ENCODE results near the gene FAP. TPM values are rescaled to one million over a fixed set of nuclear protein-coding genes. Genes with fewer than 3 reads are reported as not detected.

FAP gene
- total and polyA plus RNA-seq, 3 donors from 2014 or later = 1.2 to 5.6 (median 2.6) TPM

- intact Hi-C loops (cut with DNase I; ENCODE audit: low total_unique reads) = no loop called here
- Histone ChIP-seq H3K27ac (no peak overlapping the region), H3K36me3 (ENCODE audit: low read depth, missing control alignments) (no peaks in the 10 kb centered on the region)
Observed at GRCh38 chr2:162155093-162155492, 88.2 kb downstream of the FAP start.

GRCh38 chr2:162153608-162154224 lies 89.5 kb downstream of the FAP start:
- WGBS, 2 donors = 24 to 29% methylated on average over 5 of the region's 5 CpGs
- DNase-seq = peak; percentile 60
- no peaks in the 10 kb centered on the region for H3K4me1 ChIP-seq
- H3K9me3 ChIP-seq = no peaks in the 10 kb centered on the region
- intact Hi-C loops (cut with DNase I; ENCODE audit: low total_unique reads) = no loop called here
- no peaks in the 10 kb centered on the region for H3K36me3 ChIP-seq (ENCODE audit: low read depth, missing control alignments)
- TF ChIP-seq POLR2A (IDR thresholded peaks at IDR 0.05) (no peak), CTCF (IDR thresholded peaks at IDR 0.05) (peak in 1 of 3 experiments; percentile 19)
- no peak overlapping the region for H3K27ac ChIP-seq
- H3K27me3 ChIP-seq = no peaks in the 10 kb centered on the region
- no peak overlapping the region for H3K4me3 ChIP-seq

More at GRCh38 chr2:162155093-162155492, 88.2 kb downstream of the FAP start:
- no peaks in the 10 kb centered on the region for H3K4me1 ChIP-seq
- H3K27me3 ChIP-seq = no peaks in the 10 kb centered on the region
- TF ChIP-seq CTCF (IDR thresholded peaks at IDR 0.05) (no peak), POLR2A (IDR thresholded peaks at IDR 0.05) (no peak)
- H3K4me3 ChIP-seq = no peak overlapping the region
- 74 to 91% methylated on average over 3 of the region's 3 CpGs for WGBS, 2 donors
- no peaks in the 10 kb centered on the region for H3K9me3 ChIP-seq
- DNase-seq = no peak

GRCh38 chr2:162152147-162152546 lies 91.1 kb downstream of the FAP start, which contains the start of gene GCG:
Gene GCG (minus strand): TSS chr2:162152247. CDS start chr2:162149178, 3,069 bp downstream.
- no peaks in the 10 kb centered on the region for H3K36me3 ChIP-seq (ENCODE audit: low read depth, missing control alignments)
- H3K4me1 ChIP-seq = no peaks in the 10 kb centered on the region
- no peak within 1 kb of the TSS for H3K4me3 ChIP-seq
- no peak for TF ChIP-seq CTCF (IDR thresholded peaks at IDR 0.05)
- TF ChIP-seq POLR2A (IDR thresholded peaks at IDR 0.05) = no peak
- 86 to 88% methylated on average over 3 of the region's 3 CpGs for WGBS, 2 donors
- no peaks in the 10 kb centered on the region for H3K27me3 ChIP-seq
- no peaks in the 10 kb centered on the region for H3K9me3 ChIP-seq
- no peak within 1 kb of the TSS for H3K27ac ChIP-seq
- intact Hi-C loops (cut with DNase I; ENCODE audit: low total_unique reads) = no loop called here
- DNase-seq = no peak

GRCh38 chr2:162149940-162150339 lies 93.3 kb downstream of the FAP start:
- DNase-seq = no peak
- WGBS, 2 donors = 89% methylated on average over 8 of the region's 8 CpGs
- Histone ChIP-seq H3K27ac (no peak overlapping the region), H3K9me3 (no peaks in the 10 kb centered on the region), H3K4me3 (no peak overlapping the region), H3K36me3 (ENCODE audit: low read depth, missing control alignments) (no peaks in the 10 kb centered on the region), H3K4me1 (no peaks in the 10 kb centered on the region), H3K27me3 (no peaks in the 10 kb centered on the region)
- TF ChIP-seq POLR2A (IDR thresholded peaks at IDR 0.05) (no peak), CTCF (IDR thresholded peaks at IDR 0.05) (no peak)
- intact Hi-C loops (cut with DNase I; ENCODE audit: low total_unique reads) = no loop called here

- TF ChIP-seq POLR2A (IDR thresholded peaks at IDR 0.05) (no peak), CTCF (IDR thresholded peaks at IDR 0.05) (no peak)
- H3K27me3 ChIP-seq = no peaks in the 10 kb centered on the region
- intact Hi-C loops (cut with DNase I; ENCODE audit: low total_unique reads) = no loop called here
- H3K4me1 ChIP-seq = no peaks in the 10 kb centered on the region
- no peaks in the 10 kb centered on the region for H3K36me3 ChIP-seq (ENCODE audit: low read depth, missing control alignments)
- no peak for DNase-seq
- H3K4me3 ChIP-seq = no peak overlapping the region
- no peaks in the 10 kb centered on the region for H3K9me3 ChIP-seq
- WGBS, 2 donors = 83 to 95% methylated on average over 2 of the region's 2 CpGs
- no peak overlapping the region for H3K27ac ChIP-seq
Observed at GRCh38 chr2:162149466-162149865, 93.8 kb downstream of the FAP start.

All from testis (tissue), 3 donors.